Measurements from ENCODE around the gene OPRD1.

DNA sequence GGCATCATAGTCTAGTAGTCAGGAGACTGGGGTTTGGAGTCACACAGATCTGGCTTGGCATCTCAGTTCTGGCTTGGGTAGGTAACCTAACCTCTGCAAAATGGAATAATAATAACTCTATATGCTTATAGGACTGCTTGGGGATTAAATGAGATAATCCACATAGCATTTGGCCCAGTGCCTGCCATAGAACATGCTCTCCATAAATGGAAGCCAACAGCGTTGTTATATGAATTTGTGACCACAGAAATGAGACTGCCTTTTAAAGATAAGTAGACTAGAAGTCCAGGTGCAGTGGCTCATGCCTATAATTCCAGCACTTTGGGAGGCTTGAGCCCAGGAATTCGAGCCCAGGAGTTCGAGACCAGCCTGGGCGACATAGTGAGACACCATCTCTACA, 4.0 kb upstream of the OPRD1 start:
- TF ChIP-seq, protein P1, sequence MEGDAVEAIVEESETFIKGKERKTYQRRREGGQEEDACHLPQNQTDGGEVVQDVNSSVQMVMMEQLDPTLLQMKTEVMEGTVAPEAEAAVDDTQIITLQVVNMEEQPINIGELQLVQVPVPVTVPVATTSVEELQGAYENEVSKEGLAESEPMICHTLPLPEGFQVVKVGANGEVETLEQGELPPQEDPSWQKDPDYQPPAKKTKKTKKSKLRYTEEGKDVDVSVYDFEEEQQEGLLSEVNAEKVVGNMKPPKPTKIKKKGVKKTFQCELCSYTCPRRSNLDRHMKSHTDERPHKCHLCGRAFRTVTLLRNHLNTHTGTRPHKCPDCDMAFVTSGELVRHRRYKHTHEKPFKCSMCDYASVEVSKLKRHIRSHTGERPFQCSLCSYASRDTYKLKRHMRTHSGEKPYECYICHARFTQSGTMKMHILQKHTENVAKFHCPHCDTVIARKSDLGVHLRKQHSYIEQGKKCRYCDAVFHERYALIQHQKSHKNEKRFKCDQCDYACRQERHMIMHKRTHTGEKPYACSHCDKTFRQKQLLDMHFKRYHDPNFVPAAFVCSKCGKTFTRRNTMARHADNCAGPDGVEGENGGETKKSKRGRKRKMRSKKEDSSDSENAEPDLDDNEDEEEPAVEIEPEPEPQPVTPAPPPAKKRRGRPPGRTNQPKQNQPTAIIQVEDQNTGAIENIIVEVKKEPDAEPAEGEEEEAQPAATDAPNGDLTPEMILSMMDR (IDR thresholded peaks at IDR 0.05) = no peak
- TF ChIP-seq POLR2A (IDR thresholded peaks at IDR 0.05) (no peak), EP300 (IDR thresholded peaks at IDR 0.05) (no peak)

Data from stomach (tissue), 4 donors.